Tibial artery (tissue), 4 donors: ENCODE measurements around the gene AHRR.
A peak's percentile ranks its signal among the peaks of the same experiment; 100 is the strongest.

Experiments
- DNase-seq, 2 donors: peaks; one replicate each; pipeline ENCODE4 v3.0.0-alpha.2; 2019
- H3K27ac ChIP-seq, 2 donors: fragments of 200-600 bp; sonication (generic) in 1 of 2; 1 replicate in 1 of 2; 2 replicates in 1 of 2; pipeline ENCODE4 v1.5.1; 2018 to 2019; ENCODE audit warnings: mild to moderate bottlenecking in 1 of 2
- H3K27me3 ChIP-seq, 2 donors: fragments of 200-600 bp; sonication (generic) in 1 of 2; one replicate each; pipeline versions ENCODE4 v1.5.1 to v1.6.0; 2016 to 2019
- H3K36me3 ChIP-seq, 3 donors: fragments of 200-600 bp; sonication (generic) in 2 of 3; one replicate each; pipeline ENCODE4 v1.5.1; 2016 to 2019; ENCODE audit warnings: mild to moderate bottlenecking in 2 of 3
- H3K4me1 ChIP-seq, 4 donors: fragments of 200-600 bp; sonication (generic) in 2 of 4; 1 replicate in 3 of 4; 2 replicates in 1 of 4; pipeline ENCODE4 v1.5.1; 2016 to 2019
- H3K4me3 ChIP-seq, 2 donors: fragments of 200-600 bp; sonication (generic) in 1 of 2; 1 replicate in 1 of 2; 2 replicates in 1 of 2; pipeline ENCODE4 v1.5.1; 2018 to 2019; ENCODE audit warnings: mild to moderate bottlenecking in 2 of 2
- H3K9me3 ChIP-seq, 3 donors: fragments of 200-600 bp; sonication (generic) in 1 of 3; one replicate each; pipeline ENCODE4 v1.5.1; 2016 to 2019
- intact Hi-C: fragments of 100-400 bp; cut with DNase I; formaldehyde crosslinking; loops from one replicate; pipeline ENCODE4 v1.15.0; 2023; ENCODE audit warnings: low total_unique reads
- TF ChIP-seq, protein P1 (sequence below), 2 experiments: fragments of 200-600 bp in 1 of 2; fragments of 450-650 bp in 1 of 2; IDR thresholded peaks; one replicate each; pipeline ENCODE4 v1.5.1; 2017 to 2019; ENCODE audit warnings: antibody characterized with exemption in 2 of 2, mild to moderate bottlenecking in 1 of 2, moderate library complexity in 1 of 2

Gene AHRR

DNA sequence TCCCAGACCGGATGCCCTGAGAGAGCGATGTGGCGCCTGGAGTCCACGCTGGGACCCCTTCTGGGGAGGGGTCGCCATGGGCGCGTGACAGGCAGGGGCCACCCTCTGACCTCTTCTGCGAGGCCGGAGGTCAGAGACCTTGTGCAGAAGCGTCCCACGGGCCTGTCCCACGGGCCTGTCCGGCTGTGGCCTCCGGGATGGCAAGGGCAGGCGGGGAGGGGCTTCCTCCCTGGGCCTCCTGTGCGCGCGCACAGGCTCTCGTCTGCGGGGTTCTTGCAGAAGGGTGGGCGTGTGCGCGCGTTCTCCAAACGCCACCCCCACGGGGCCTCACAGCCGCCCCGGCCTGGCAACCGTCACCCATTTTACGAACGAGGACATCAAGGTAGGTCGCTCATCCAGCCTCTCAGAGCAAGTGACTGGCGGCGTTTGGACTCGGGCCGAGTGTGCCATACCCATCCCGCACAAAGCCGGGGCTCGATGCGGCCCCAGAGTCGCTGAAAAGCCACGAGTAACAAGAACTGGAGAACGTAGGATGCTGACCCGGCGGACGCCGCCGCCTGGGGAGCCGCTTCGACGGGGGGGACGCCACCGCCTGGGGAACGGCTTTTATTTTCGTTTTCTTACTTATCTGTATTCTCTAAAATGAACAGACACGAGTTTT, 897 bp downstream of the AHRR start:
- Histone ChIP-seq H3K36me3 (peaks cover 0 to under 1% (median 0%) of the 10 kb centered on the region in 3 donors), H3K4me3 (peak overlapping the region; percentile 40 to 50), H3K27me3 (peaks cover 0 to 54% of the 10 kb centered on the region in 2 donors), H3K9me3 (no peaks in the 10 kb centered on the region), H3K4me1 (peaks cover 0 to 24% (median 22%) of the 10 kb centered on the region in 4 donors), H3K27ac (no peak overlapping the region)
- intact Hi-C loops: no loop called here
- TF ChIP-seq, protein P1, sequence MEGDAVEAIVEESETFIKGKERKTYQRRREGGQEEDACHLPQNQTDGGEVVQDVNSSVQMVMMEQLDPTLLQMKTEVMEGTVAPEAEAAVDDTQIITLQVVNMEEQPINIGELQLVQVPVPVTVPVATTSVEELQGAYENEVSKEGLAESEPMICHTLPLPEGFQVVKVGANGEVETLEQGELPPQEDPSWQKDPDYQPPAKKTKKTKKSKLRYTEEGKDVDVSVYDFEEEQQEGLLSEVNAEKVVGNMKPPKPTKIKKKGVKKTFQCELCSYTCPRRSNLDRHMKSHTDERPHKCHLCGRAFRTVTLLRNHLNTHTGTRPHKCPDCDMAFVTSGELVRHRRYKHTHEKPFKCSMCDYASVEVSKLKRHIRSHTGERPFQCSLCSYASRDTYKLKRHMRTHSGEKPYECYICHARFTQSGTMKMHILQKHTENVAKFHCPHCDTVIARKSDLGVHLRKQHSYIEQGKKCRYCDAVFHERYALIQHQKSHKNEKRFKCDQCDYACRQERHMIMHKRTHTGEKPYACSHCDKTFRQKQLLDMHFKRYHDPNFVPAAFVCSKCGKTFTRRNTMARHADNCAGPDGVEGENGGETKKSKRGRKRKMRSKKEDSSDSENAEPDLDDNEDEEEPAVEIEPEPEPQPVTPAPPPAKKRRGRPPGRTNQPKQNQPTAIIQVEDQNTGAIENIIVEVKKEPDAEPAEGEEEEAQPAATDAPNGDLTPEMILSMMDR (IDR thresholded peaks at IDR 0.05): no peak
- no peak for DNase-seq

GRCh38 chr5:322942-323879, 1.7 kb downstream of the AHRR start:
- intact Hi-C loops: no loop called here
- TF ChIP-seq, protein P1 (IDR thresholded peaks at IDR 0.05): no peak
- H3K36me3 ChIP-seq: no peaks in the 10 kb centered on the region
- H3K4me3 ChIP-seq: no peak overlapping the region
- no peak for DNase-seq
- peaks cover 0 to 52% of the 10 kb centered on the region in 2 donors for H3K27me3 ChIP-seq
- peaks cover 0 to 24% (median 22%) of the 10 kb centered on the region in 4 donors for H3K4me1 ChIP-seq
- no peak overlapping the region for H3K27ac ChIP-seq
- H3K9me3 ChIP-seq: no peaks in the 10 kb centered on the region

GRCh38 chr5:324736-325612, 3.5 kb downstream of the AHRR start:
- no peak overlapping the region for H3K27ac ChIP-seq
- peaks cover 0 to 24% (median 22%) of the 10 kb centered on the region in 4 donors for H3K4me1 ChIP-seq
- H3K27me3 ChIP-seq: peaks cover 0 to 37% of the 10 kb centered on the region in 2 donors
- H3K9me3 ChIP-seq: no peaks in the 10 kb centered on the region
- no peak for DNase-seq
- H3K4me3 ChIP-seq: no peak overlapping the region
- intact Hi-C loops: no loop called here
- no peaks in the 10 kb centered on the region for H3K36me3 ChIP-seq
- TF ChIP-seq, protein P1 (IDR thresholded peaks at IDR 0.05): no peak

DNA sequence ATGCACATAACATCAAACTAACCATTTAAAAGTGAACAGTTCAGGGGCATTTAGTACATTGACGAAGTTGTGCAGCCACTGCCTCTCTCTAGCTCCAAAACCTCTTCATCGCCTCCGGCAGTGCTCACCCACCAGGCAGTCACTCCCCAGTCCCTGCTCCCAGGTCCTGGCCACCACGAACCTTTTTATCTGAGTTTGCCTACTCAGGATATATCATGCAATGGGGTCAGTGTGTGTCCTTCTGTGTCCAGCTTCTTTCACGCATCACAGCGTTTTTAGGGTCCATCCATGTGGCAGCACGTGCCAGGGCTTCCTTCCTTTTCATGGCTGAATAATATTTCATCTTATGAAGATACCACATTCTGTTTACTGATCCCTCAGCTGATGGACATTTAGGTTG, 4.6 kb downstream of the AHRR start:
- intact Hi-C loops: no loop called here
- TF ChIP-seq, protein P1 (IDR thresholded peaks at IDR 0.05): no peak
- H3K27ac ChIP-seq: no peak overlapping the region
- peaks cover 0 to 16% (median 14%) of the 10 kb centered on the region in 4 donors for H3K4me1 ChIP-seq
- no peaks in the 10 kb centered on the region for H3K9me3 ChIP-seq
- peaks cover 0 to 26% of the 10 kb centered on the region in 2 donors for H3K27me3 ChIP-seq
- H3K4me3 ChIP-seq: no peak overlapping the region
- H3K36me3 ChIP-seq: no peaks in the 10 kb centered on the region
- no peak for DNase-seq

DNA sequence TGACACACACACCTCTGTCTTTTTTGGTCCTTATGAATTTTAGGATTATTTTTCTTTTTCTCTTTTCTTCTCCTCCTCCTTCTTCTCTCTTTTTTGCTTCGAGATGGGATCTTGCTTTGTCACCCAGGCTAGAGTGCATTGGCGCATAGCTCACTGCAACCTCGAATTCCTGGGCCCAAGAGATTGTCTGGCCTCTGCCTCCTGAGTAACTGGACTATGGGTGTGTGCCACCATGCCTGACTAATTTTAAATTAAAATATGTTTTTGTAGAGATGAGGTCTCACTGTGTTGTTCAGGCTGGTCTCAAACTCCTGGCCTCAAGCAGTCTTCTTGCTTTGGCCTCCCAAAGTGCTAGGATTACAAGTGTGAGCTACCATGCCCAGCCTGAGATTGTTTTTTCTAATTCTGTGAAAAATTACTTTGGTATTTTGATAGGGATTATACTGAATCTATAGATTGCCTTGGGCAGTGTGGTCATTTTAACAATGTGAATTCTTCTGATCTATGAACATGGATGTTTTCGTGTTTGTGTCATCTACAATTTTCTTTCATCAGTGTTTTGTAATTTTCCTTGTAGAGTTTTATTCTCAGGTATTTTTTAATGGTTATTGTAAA, 7.7 kb downstream of the AHRR start:
- no peak for DNase-seq
- Histone ChIP-seq H3K9me3 (no peaks in the 10 kb centered on the region), H3K4me3 (no peak overlapping the region), H3K36me3 (no peaks in the 10 kb centered on the region), H3K4me1 (no peaks in the 10 kb centered on the region), H3K27me3 (peaks cover 0 to 7% of the 10 kb centered on the region in 2 donors), H3K27ac (no peak overlapping the region)
- TF ChIP-seq, protein P1 (IDR thresholded peaks at IDR 0.05): no peak
- intact Hi-C loops: no loop called here
